Body of pancreas (tissue), 4 donors: ENCODE results near the gene TNFRSF9.

Experiments used
- POLR2A ChIP-seq, 3 donors: fragments of 450-650 bp; IDR thresholded peaks; one replicate each; pipeline ENCODE4 v1.6.1; 2016; ENCODE audit warnings: antibody characterized with exemption in 3 of 3, mild to moderate bottlenecking in 2 of 3
- TF ChIP-seq, protein P1 (sequence below), 7 experiments: fragments of 450-650 bp in 4 of 7; fragments of 200-600 bp in 3 of 7; sonication (generic) in 3 of 7; IDR thresholded peaks; one replicate each; pipeline ENCODE4 v1.5.1; 2016 to 2019; ENCODE audit warnings: antibody characterized with exemption in 7 of 7

DNA sequence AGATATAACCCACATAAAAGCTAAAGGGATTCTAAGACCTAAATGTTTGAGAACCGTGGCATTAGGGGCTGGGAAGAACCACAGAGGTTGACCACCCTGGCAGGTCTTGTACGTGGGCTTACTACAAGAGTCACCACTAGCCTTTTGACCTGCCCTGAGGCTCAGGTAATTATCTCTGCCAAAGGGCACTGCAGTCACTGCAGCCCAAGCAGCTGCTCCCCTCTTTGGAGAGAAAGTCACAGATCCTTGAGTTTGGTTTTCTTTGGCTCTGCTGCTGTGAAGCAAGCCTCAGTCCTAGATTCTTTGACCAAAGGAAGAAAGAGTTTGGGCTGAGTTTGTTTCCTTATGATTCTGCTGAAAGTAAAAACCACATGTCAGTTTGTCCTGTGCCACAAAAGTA is 32.4 kb upstream of the TNFRSF9 start:
- TF ChIP-seq POLR2A (IDR thresholded peaks at IDR 0.05): no peak
- TF ChIP-seq, protein P1, sequence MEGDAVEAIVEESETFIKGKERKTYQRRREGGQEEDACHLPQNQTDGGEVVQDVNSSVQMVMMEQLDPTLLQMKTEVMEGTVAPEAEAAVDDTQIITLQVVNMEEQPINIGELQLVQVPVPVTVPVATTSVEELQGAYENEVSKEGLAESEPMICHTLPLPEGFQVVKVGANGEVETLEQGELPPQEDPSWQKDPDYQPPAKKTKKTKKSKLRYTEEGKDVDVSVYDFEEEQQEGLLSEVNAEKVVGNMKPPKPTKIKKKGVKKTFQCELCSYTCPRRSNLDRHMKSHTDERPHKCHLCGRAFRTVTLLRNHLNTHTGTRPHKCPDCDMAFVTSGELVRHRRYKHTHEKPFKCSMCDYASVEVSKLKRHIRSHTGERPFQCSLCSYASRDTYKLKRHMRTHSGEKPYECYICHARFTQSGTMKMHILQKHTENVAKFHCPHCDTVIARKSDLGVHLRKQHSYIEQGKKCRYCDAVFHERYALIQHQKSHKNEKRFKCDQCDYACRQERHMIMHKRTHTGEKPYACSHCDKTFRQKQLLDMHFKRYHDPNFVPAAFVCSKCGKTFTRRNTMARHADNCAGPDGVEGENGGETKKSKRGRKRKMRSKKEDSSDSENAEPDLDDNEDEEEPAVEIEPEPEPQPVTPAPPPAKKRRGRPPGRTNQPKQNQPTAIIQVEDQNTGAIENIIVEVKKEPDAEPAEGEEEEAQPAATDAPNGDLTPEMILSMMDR (IDR thresholded peaks at IDR 0.05): no peak
